Activated CD4-positive, alpha-beta T cell treated with anti-CD3 and anti-CD28 coated beads for 48 hours (primary cell): Measurements from ENCODE around the gene SRI.
"Not testable (repeated sequence)": the region's sequence is repeated elsewhere in the genome, so short reads cannot be mapped to it uniquely, and the experiment has no call there.

ENCODE experiments used
- DNase-seq: peaks from one replicate; pipeline ENCODE4 v3.0.0-alpha.2; 2020

SRI gene

GRCh38 chr7:88219781-88220747 lies at the start of gene SRI:
SRI (minus strand) TSS chr7:88220038; CDS start chr7:88220026, 12 bp downstream.
- peak; percentile 92 for DNase-seq

GRCh38 chr7:88269586-88269985 lies 49.7 kb upstream of the SRI start:
- no peak for DNase-seq

- DNase-seq = no peak
Observed at GRCh38 chr7:88268858-88269257, 49.0 kb upstream of the SRI start.

- DNase-seq = no peak
Observed at GRCh38 chr7:88268051-88268450, 48.2 kb upstream of the SRI start.

- no peak for DNase-seq
Observed at GRCh38 chr7:88267421-88267820, 47.6 kb upstream of the SRI start.

GRCh38 chr7:88264987-88265386 lies 45.1 kb upstream of the SRI start:
- not testable (repeated sequence) for DNase-seq

- DNase-seq = no peak
Observed at GRCh38 chr7:88262562-88262961, 42.7 kb upstream of the SRI start.

- DNase-seq = no peak
Observed at GRCh38 chr7:88260719-88261118, 40.9 kb upstream of the SRI start.

GRCh38 chr7:88259656-88260380 lies 40.0 kb upstream of the SRI start:
- no peak for DNase-seq

GRCh38 chr7:88258296-88258695 lies 38.5 kb upstream of the SRI start:
- DNase-seq = not testable (repeated sequence)

GRCh38 chr7:88256906-88257305 lies 37.1 kb upstream of the SRI start:
- no peak for DNase-seq

GRCh38 chr7:88254721-88255424 lies 35.0 kb upstream of the SRI start:
- DNase-seq = no peak

GRCh38 chr7:88253640-88254039 lies 33.8 kb upstream of the SRI start:
- no peak for DNase-seq

GRCh38 chr7:88244258-88244657 lies 24.4 kb upstream of the SRI start:
- DNase-seq = no peak

- no peak for DNase-seq
Observed at GRCh38 chr7:88243345-88243909, 23.6 kb upstream of the SRI start.

GRCh38 chr7:88239852-88240251 lies 20.0 kb upstream of the SRI start:
- no peak for DNase-seq

- DNase-seq = no peak
Observed at GRCh38 chr7:88233828-88234227, 14.0 kb upstream of the SRI start.

- no peak for DNase-seq
Observed at GRCh38 chr7:88230646-88231045, 10.8 kb upstream of the SRI start.

GRCh38 chr7:88229302-88229995 lies 9.6 kb upstream of the SRI start:
- no peak for DNase-seq

GRCh38 chr7:88226886-88227516 lies 7.2 kb upstream of the SRI start:
- no peak for DNase-seq

GRCh38 chr7:88226201-88226600 lies 6.4 kb upstream of the SRI start:
- no peak for DNase-seq
